GM21360 (cell line): ENCODE results near the gene AGTPBP1.
"Not testable (repeated sequence)": the region's sequence is repeated elsewhere in the genome, so short reads cannot be mapped to it uniquely, and the experiment has no call there.

Experiments used
- ATAC-seq: cut with Tn5 transposase; IDR thresholded peaks from one replicate; pipeline ENCODE4 v1.9.1; 2021; ENCODE audit warnings: mild to moderate bottlenecking, moderate library complexity; ENCODE audit not compliant: unreplicated experiment

Gene AGTPBP1, protein sequence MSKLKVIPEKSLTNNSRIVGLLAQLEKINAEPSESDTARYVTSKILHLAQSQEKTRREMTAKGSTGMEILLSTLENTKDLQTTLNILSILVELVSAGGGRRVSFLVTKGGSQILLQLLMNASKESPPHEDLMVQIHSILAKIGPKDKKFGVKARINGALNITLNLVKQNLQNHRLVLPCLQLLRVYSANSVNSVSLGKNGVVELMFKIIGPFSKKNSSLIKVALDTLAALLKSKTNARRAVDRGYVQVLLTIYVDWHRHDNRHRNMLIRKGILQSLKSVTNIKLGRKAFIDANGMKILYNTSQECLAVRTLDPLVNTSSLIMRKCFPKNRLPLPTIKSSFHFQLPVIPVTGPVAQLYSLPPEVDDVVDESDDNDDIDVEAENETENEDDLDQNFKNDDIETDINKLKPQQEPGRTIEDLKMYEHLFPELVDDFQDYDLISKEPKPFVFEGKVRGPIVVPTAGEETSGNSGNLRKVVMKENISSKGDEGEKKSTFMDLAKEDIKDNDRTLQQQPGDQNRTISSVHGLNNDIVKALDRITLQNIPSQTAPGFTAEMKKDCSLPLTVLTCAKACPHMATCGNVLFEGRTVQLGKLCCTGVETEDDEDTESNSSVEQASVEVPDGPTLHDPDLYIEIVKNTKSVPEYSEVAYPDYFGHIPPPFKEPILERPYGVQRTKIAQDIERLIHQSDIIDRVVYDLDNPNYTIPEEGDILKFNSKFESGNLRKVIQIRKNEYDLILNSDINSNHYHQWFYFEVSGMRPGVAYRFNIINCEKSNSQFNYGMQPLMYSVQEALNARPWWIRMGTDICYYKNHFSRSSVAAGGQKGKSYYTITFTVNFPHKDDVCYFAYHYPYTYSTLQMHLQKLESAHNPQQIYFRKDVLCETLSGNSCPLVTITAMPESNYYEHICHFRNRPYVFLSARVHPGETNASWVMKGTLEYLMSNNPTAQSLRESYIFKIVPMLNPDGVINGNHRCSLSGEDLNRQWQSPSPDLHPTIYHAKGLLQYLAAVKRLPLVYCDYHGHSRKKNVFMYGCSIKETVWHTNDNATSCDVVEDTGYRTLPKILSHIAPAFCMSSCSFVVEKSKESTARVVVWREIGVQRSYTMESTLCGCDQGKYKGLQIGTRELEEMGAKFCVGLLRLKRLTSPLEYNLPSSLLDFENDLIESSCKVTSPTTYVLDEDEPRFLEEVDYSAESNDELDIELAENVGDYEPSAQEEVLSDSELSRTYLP

DNA sequence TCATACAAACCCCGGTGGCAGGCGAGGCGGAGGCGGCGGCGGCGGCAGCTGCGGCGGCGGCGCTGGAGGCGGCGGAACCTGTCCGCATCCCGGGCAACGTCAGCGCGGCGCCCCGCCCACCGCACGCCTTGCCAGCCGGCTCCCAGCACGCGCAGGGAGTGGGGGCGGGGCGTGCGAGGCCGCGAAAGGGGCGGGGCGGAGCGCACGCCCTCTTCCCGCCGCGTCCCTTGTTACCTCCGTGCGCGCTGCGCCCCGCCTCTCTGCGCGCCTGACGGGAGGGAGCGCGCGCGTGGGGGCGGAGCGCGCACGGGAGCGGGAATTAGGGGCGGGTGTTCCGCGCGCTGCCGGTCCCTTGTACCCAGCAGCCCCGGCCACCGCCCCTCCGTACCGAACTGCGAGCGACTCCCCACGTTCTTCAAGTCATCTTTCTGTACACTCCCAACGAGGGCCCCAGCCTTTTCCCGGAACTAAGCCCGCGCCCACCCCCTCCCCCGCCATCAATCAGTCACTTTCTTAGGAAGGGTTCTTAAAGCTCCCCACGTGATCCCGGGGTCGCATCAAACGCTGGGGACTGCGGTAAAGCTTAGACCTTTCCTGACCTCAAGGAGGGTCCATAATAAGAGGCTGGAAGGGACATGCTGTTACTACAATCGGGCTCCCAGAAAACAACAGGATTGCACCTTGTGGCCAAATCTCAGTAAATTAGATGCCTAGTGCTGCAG is at the start of gene AGTPBP1:
AGTPBP1 (minus strand) TSS at position 80 of the 722 bp plus-strand sequence. CDS start 29,421 bp downstream, outside the sequence.
- ATAC-seq, result peak; percentile 75

DNA sequence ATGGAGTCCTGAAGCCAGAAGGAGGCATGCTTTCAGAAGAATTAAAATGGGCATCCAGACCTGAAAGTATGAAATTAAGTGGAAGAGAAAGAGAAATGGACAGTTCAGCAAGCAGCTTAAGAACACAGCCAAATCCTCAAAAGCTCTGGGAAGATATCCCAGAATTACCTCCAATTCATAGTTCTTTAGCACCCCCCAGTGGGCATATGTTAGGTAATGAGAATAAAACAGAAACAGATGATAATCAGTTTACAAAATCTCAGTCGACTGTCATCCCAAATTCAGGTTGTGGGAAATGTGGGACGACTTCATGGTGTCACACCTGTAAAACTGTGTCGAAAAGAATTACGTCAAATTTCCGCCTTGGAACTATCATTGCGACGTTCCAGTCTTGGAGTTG is 44.4 kb upstream of the AGTPBP1 start:
- ATAC-seq, result not testable (repeated sequence)

DNA sequence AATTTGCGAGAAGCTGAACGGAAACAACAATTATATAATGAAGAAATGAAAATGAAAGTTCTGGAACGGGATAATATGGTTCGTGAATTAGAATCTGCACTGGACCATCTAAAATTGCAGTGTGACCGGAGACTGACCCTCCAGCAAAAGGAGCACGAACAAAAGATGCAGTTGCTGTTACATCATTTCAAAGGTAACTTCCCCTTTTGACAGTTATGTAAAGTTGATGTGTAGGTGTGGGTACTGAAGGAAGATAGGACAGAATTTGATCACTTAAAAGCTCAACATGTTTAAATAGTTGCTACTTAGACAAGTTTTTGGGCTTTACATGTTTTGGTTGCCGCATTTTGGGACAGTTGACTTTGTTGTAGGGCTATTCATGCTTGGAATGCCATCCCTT is 32.1 kb upstream of the AGTPBP1 start:
- ATAC-seq, result peak; percentile 67

DNA sequence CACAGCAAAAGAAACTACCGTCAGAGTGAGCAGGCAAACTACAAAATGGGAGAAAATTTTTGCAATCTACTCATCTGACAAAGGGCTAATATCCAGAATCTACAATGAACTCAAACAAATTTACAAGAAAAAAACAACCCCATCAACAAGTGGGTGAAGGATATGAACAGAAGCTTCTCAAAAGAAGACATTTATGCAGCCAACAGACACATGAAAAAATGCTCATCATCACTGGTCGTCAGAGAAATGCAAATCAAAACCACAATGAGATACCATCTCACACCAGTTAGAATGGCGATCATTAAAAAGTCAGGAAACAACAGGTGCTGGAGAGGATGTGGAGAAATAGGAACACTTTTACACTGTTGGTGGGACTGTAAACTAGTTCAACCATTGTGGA is 20.0 kb upstream of the AGTPBP1 start:
- not testable (repeated sequence) for ATAC-seq

DNA sequence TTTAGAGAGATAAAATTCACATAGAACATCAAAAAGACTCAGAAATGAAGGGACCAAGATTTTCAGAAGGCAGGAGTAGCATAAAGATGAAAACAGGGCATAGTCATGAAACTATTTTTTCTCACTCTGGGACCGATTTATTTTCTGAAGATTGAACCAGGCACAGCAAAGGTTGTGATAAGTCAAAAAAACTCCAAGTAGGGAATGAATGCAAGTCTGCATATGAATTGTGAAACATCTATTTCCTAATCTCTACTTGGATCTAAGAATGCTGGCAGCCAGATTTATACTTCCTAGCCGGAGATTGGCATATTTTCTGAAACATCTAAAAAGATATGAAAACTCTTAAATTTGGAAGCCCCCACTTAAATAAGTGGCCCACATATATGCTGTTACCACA is 16.0 kb upstream of the AGTPBP1 start:
- not testable (repeated sequence) for ATAC-seq

DNA sequence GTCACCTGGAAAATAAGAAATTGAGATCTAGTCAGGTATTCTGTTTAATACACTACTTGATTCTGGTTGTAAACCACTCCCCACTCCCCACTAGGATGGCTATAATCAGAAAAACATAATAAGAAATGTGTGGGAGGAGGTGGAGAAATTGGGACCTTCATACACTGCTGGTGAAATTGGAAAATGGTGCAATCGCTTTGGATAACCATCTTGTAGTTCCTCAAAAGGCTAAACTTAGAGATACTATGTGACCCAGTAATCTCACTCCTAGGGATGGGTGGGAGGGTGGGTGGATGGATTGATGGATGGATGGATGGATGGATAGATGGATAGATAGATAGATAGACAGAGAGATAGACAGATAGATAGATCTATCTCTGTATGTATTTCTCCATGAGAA is 14.5 kb upstream of the AGTPBP1 start:
- not testable (repeated sequence) for ATAC-seq

DNA sequence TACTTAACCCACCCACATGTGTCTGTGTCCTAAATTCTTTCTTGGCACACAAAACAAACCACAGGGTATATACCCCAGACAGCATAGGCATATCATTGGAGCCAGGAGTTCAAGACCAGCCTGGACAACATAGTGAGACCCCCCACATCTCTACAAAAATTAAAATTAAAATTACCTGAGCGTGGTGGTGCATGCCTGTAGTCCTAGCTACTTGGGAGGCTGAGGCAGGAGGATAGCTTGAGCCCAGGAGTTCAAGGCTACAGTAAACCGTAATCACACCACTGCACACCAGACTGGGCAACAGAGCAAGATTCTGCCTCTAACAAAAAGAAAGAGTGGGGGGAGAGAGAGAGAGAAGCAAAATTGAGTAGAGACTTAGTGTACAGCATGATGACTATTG is 4.6 kb upstream of the AGTPBP1 start:
- no peak for ATAC-seq

DNA sequence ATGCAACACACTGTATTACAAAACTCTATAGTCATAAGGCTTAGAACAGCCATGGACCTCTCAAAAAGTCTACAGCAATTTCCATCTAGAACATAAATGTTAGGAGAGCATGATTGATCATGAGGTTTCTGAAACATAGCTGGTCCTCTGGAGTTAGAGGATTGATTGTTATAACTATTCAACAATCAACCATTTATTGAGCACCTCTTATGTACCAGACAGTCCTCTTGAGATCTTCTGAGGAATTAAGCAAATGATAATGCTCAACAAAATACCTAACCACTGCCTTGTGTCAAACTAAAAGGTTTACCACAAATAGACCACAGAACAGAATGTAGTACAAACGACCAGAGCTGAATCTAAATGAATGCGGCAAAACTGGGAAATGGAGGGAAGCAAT is 3.4 kb upstream of the AGTPBP1 start:
- ATAC-seq, result no peak

DNA sequence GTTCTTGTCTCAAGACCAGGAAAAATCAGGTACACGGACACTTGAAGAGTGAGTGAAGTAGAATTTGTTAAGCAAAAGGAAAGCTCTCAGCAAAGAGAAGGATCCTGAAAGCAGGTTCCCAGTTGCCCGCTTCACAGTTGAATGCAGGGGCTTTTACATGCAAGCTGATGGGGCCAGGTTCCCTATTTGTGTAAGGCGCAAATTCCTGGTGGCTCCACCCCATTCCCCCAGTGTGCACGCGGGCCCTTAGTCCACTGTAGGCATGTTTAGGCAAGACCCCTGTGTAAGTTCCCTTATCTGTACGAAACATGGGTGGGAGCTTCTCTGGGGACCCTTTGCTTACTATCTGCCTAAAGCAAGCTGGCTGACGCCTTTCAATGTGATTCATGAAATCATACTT is 2.7 kb upstream of the AGTPBP1 start:
- no peak for ATAC-seq

DNA sequence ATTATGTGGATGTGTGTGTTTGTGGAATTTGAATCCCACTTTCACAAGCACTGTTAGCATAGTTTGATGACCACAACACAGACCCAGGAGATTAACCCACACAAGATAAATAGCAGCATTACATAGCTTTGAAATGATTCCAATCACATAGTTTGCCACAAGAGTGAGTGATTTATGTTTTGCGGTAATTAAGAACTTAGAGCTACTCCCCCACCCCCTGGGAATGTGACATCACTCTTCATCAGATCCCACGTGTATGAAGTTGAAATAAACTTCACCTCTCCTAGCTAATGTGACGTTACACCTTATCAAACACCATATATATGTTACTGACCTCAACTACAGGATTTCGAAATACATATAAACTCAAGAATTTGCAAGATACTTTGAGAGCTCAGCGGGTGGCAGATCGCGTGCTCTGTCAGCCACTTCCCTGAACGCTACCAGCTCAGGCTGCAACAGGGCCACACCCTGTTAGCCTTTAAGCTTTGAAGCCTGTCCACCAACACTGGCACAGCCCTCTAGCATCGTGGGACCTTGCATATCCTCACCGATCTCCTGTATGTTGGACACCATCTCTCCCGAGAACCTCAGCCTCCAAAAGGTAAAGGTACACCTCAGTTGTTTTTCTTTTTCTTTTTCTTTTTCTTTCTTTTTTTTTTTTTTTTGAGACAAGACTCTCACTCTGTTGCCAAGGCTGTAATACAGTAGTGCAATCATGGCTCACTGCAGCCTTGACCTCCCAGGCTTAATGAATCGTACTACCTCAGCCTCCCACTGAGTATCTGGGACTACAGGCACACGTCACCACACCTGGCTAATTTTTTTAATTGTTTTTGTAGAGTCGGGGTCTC is 1.7 kb upstream of the AGTPBP1 start:
- ATAC-seq, result no peak

DNA sequence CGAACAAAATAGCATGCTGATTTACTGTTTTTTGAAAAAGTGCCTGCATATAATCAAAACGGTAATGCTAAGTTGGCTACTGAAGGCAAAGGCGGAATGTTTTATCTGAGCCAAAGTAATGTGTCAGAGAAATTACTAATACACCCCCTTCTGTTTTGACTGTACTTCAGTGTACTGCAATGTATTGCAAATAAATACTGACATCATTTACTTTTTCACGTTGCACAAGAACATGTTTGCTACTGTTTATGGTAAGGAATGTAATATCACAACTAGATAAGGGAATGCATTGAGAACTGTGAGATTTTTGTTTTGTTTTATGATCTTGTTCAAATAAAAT is 813 bp upstream of the AGTPBP1 start:
- no peak for ATAC-seq

DNA sequence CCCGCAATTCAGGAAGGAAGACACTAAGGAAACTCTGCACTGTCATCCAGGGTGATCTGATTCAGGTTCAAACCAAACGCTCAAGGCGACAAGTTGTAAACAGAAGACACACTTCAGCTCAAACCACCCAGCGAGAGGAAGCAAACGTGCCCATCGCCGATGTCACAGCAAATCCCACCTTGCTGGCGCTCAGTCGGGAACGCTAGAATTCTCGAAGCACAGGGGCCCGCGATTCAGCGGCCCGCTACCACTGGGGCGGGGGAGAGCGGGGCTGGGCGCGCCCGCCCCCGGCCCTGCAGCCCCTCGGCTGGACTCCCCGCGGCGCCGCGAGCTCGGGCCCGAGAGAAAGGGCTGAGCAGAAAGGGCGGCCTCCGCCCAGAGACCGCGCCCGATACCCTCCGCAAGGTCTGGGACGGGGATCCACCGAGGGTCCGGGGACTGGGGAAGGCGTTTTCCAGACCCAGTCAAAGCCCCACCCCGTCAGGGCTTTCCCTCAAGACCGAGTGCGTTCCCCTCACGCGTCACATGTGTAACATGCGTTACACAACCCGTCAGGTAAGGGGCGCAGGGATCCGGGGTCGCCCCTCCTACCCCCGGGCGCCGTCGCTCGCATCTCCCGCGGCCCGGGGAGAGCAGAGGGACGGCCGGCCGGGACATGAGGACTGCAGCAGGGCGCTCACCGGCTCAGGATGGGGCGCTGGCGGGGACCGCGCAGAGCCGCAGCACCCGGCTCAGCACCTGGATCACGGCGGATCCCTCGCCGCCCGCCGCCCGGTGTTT is 469 bp downstream of the AGTPBP1 start:
- peak; percentile 42 for ATAC-seq

DNA sequence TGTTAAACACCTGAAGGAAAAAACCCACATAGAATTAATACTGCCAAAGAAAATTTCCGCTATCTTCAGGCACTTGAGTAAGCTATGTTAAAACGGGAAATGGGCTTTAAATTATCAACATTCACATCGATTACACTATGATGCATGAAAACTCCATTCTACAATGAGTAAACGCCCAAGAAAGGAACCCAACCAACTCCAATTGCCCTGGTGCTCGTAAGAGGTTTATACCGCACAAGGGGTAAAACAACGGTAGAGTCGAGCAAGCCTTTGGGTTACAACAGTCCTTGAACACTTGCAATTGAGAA is 1.0 kb downstream of the AGTPBP1 start:
- ATAC-seq, result peak; percentile 13

DNA sequence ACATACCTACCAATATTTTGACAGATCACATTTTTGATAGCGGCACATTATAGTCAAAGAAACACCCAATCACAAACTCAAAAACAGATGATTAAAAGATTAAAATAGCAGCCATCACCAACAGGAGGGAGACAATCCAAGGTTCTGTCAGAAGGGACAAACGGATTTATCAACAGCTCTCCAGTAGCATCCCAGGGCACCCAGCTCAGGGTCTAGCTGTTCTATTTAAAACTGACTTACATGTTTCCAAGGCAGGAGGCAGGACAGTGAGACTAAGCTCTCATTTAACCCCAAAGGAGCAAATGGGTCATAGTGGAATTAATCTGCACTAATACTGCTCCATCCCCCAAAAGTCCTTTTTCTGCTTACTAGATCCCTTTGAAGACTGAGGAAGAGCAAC is 3.2 kb downstream of the AGTPBP1 start:
- no peak for ATAC-seq

DNA sequence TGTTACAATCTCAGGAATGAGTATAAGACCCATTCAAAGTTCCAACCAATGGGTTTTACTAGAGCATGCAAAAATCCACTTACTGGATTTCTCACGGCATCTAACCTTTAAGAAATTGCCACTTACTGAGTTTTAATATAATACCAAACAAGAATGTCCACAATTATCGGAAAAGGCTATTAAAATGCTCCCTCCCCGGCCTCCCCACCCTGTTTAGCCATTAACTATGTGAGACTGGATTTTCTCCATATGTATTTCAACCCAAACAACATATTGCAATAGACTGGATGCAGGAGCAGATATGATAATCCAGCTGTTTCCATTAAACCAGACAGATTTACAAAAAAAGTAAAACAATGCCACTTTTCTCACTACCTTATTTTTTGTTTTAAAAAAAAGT is 4.1 kb downstream of the AGTPBP1 start:
- ATAC-seq, result no peak

DNA sequence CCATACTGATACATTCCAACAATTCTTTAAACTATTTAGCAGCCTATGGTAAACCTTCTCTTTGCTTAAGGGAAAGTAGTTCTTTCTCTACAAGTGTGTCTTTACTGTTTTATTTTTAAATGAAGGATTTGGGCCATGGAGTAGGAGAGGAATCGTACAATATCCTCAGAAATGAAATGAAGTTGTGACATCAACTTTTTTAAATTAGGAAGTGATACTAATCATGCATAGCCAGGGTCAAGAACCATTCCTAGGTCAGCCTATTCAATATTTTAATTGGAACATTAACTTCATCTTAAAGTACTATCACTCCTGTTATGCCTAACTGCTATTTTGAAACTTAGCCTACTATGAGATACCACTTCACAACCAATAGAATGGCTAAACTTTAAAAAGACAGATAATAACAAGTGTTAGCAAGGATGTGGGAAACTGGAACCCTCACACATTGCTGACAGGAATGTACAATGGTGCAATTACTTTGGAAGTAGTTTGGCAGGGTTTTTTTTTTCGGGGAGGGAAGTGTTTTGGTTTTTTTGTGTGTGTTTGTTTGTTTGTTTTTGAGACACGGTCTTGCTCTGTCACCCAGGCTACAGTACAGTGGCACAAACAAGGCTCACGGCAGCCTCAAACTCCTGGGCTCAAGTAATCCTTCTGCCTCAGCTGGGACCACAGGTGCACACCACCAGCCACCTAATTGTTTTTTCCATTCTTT is 10.7 kb downstream of the AGTPBP1 start:
- no peak for ATAC-seq

DNA sequence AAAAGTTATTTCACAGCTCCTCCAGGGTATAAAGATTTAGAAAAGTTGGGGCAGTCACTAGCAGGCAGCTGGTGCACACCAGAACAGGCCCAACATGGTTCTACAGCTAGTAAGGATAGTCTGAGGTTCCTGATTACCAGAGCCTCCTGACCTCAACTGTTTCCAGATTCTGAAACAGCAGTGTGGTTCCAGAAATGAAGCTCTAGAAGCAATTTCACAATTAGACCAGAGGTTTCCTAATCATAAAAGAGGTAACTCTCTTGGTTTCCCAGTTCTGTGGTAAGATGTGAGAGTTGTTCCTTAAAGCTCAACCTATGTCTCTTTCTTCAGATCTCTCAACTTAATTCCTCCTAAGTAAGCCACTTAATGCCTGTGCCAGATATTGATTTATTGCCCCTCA is 11.9 kb downstream of the AGTPBP1 start:
- ATAC-seq, result no peak

DNA sequence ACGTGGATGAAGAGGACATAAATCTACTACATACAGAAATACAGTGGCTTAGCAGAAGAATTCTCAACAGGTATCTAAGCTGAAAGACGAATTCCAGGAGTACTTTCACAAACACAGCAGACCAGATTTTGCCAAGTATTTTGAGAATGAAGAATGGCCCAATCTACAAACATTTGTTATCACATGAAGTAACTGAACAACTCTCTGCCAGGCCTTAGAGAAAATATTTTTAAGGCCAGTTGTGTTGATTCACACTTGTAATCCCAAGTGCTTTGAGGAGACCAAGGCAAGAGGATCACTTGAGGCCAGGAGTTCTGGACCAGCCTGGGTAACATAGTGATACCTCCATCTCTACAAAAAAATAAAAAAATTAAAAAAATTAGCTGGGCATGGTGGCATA is 14.3 kb downstream of the AGTPBP1 start:
- ATAC-seq, result no peak

DNA sequence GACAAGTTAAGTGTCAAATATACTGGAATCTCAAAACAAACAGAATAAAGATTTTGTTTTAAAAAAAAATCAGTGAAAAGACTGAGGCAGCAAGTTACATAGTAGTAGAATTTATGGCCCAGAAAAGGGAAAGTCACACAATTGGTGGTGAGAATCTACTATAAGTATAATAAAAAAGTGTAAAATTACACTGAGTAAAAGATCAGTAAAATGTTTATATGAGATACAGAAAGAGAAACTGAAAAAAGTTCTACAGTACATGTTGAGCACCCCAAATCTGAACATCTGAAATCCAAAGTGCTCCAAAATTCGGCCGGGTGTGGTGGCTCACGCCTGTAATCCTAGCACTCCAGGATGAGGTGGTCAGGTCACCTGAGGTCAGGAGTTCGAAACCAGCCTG is 15.0 kb downstream of the AGTPBP1 start:
- ATAC-seq, result no peak
